Ectodermal cell (in vitro differentiated cells): ENCODE measurements around the gene IP6K3.

Experiments used
- H3K27ac ChIP-seq: 2 replicates; pipeline ENCODE4 v1.7.0; 2013; ENCODE audit warnings: mild to moderate bottlenecking, low read depth, low read length; ENCODE audit not compliant: insufficient read depth, poor library complexity, severe bottlenecking
- H3K27me3 ChIP-seq: 2 replicates; pipeline ENCODE4 v1.7.0; 2013; ENCODE audit warnings: mild to moderate bottlenecking, low read length; ENCODE audit not compliant: insufficient read depth, control insufficient read depth, poor library complexity, severe bottlenecking
- H3K36me3 ChIP-seq: one replicate; pipeline ENCODE4 v1.7.0; 2013; ENCODE audit warnings: low read length; ENCODE audit not compliant: control insufficient read depth, insufficient read depth
- H3K4me1 ChIP-seq: one replicate; pipeline ENCODE4 v1.7.0; 2013; ENCODE audit warnings: low read length; ENCODE audit not compliant: control insufficient read depth, insufficient read depth
- H3K4me3 ChIP-seq: 2 replicates; pipeline ENCODE4 v1.7.0; 2013; ENCODE audit warnings: low read depth, low read length, control low read depth; ENCODE audit not compliant: insufficient read depth
- H3K9me3 ChIP-seq: 2 replicates; pipeline ENCODE4 v1.7.0; 2013; ENCODE audit warnings: mild to moderate bottlenecking, low read length, moderate library complexity; ENCODE audit not compliant: control insufficient read depth
- WGBS, 2 experiments: methylation state at CpG; one replicate each; pipeline ENCODE4 v1.1.7; 2013; ENCODE audit warnings: missing lambda C conversion rate in 2 of 2; 5-methylcytosine and 5-hydroxymethylcytosine counted together

IP6K3 gene

GRCh38 chr6:33742837-33743236 is 3.9 kb downstream of the IP6K3 start:
- peaks cover 39% of the 10 kb centered on the region for H3K4me1 ChIP-seq
- no peaks in the 10 kb centered on the region for H3K27me3 ChIP-seq
- H3K36me3 ChIP-seq = no peaks in the 10 kb centered on the region
- no peak overlapping the region for H3K27ac ChIP-seq
- no peak overlapping the region for H3K4me3 ChIP-seq
- H3K9me3 ChIP-seq = no peaks in the 10 kb centered on the region
- WGBS, 2 experiments = 56 to 60% methylated on average over 7 of the region's 7 CpGs

DNA sequence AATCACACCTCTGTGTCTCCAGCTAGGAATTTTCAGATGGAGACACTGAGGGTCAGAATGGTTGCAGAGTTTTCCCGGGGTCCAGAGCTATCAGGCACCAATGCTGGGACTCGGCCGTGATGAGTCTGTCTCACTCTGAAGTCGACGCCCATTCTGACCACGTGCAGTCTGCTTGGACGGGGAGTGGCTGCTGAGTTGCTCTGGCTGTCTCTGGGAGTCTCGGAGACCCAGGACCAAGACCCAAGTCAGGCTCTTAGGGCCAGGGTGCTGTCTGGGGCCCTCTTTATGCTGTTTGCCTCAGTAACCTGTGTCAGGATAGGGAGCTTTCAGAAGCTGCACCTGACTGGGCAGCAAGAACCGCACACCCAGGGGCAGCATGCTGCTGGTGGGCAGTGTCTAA is 4.6 kb downstream of the IP6K3 start:
- H3K4me1 ChIP-seq = peaks cover 32% of the 10 kb centered on the region
- no peak overlapping the region for H3K4me3 ChIP-seq
- H3K9me3 ChIP-seq = no peaks in the 10 kb centered on the region
- no peaks in the 10 kb centered on the region for H3K27me3 ChIP-seq
- H3K27ac ChIP-seq = no peak overlapping the region
- 87 to 88% methylated on average over 9 of the region's 9 CpGs for WGBS, 2 experiments
- no peaks in the 10 kb centered on the region for H3K36me3 ChIP-seq

DNA sequence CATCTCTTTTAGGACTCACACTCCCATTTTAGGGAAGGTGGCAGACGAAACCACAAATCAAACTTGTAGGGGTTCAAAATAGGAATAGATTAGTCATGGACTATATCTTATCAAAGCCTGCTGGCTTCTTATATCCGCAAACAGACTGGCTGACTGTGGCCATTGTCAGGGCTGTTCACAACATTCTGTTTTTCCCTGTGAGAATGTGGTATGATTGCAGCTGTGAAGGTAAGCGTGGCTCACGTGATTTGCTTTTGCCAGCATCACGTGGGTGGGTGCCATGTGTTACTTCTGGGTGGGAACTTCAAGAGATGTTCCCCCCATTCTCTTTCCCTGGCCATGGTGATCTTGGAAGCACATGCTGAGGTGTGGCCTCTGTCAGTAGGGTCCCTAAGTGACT is 5.9 kb downstream of the IP6K3 start:
- no peaks in the 10 kb centered on the region for H3K9me3 ChIP-seq
- H3K4me3 ChIP-seq = no peak overlapping the region
- H3K4me1 ChIP-seq = peaks cover 20% of the 10 kb centered on the region
- no peaks in the 10 kb centered on the region for H3K36me3 ChIP-seq
- 93 to 95% methylated on average over 5 of the region's 5 CpGs for WGBS, 2 experiments
- no peak overlapping the region for H3K27ac ChIP-seq
- H3K27me3 ChIP-seq = no peaks in the 10 kb centered on the region

GRCh38 chr6:33740204-33740608 is 6.5 kb downstream of the IP6K3 start:
- Histone ChIP-seq H3K36me3 (no peaks in the 10 kb centered on the region), H3K4me3 (no peak overlapping the region), H3K9me3 (no peaks in the 10 kb centered on the region), H3K27me3 (no peaks in the 10 kb centered on the region), H3K27ac (no peak overlapping the region), H3K4me1 (peaks cover 14% of the 10 kb centered on the region)
- WGBS, 2 experiments = 92 to 93% methylated on average over 6 of the region's 6 CpGs

DNA sequence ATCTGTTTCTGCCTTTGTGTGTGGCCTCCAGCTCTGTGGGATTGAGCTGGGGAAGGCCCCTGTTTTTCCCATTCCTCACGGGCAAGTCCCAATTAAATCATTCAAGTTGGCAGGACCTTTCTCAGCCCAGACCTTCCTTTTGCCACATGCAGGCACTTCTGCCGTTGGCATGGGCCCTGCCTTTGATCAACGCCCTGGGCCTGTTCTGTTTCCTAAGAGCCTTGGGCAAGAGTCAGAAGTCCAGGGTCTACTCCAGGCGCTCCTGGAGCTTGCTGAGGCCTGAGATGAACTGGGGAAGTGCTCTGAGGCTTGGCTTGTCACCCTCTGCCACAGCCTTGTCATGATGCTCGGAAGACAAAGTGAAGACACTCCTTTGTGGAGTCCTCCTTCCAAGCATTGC is 7.1 kb downstream of the IP6K3 start:
- H3K4me3 ChIP-seq = no peak overlapping the region
- WGBS, 2 experiments = 91 to 92% methylated on average over 5 of the region's 5 CpGs
- H3K4me1 ChIP-seq = peaks cover 7% of the 10 kb centered on the region
- H3K27ac ChIP-seq = no peak overlapping the region
- no peaks in the 10 kb centered on the region for H3K9me3 ChIP-seq
- no peaks in the 10 kb centered on the region for H3K36me3 ChIP-seq
- no peaks in the 10 kb centered on the region for H3K27me3 ChIP-seq

GRCh38 chr6:33738879-33739278 is 7.8 kb downstream of the IP6K3 start:
- 86% methylated on average over 5 of the region's 5 CpGs for WGBS, 2 experiments
- Histone ChIP-seq H3K4me1 (peaks cover 3% of the 10 kb centered on the region), H3K4me3 (no peak overlapping the region)

DNA sequence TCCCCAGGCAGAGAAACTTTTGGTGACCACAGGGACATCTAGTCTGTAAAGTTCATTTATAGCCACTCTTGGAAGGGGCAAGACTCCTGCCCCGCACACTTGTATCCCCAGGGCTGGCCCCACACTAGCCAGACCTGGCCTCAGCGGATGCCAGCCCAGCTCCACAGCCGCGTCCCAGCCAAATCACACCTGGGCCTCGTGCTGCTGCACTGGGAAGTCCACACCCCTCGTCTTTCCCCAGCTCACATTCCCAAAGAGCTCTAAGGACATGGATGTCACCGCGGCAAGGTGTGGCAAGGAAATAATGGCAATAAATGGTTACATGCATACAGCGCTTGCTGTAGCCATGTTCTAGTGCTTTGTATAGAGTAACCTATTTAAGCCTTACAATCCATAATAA is 8.6 kb downstream of the IP6K3 start:
- 91 to 94% methylated on average over 9 of the region's 9 CpGs for WGBS, 2 experiments

More at GRCh38 chr6:33738879-33739278, 7.8 kb downstream of the IP6K3 start:
- no peaks in the 10 kb centered on the region for H3K27me3 ChIP-seq
- no peak overlapping the region for H3K27ac ChIP-seq
- H3K9me3 ChIP-seq = no peaks in the 10 kb centered on the region
- no peaks in the 10 kb centered on the region for H3K36me3 ChIP-seq

DNA sequence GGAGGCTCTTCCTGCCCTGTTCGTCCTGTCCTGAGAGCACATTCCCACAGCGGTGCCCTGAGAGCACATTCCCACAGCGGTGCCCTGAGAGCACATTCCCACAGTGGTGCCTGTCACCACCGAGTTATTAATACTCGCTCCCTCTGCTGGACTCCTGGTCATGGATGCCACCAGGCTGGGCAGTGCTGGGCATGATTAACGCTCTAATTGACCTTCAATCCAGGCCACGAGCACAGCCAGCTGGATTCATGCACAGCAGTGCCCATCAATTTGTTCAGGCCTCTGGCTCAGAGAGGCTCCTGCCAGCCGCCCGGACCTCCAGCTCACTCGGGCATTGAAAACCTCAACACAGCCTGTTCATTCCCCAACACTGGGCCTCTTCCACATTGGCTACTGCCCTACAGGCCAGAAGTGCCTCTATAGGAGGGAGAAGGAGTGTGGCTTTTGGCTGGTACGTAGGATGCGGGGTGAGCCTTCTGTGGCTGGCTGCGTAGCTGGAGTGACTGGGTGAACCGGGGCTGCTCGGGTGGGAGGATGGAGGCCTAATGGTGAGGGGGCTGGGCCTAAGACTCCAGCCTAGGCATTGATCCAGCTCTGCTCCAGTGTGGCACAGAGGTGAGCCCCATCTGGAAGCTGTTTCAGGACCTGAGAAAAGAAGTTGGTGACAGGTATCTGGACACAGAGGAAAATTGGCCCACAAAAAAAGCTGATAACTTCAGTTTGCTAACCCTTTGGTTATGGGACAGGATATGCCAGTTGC is 9.3 kb downstream of the IP6K3 start:
- Histone ChIP-seq H3K36me3 (no peaks in the 10 kb centered on the region), H3K4me1 (no peaks in the 10 kb centered on the region), H3K27me3 (no peaks in the 10 kb centered on the region), H3K27ac (no peak overlapping the region), H3K9me3 (no peaks in the 10 kb centered on the region), H3K4me3 (no peak overlapping the region)
- WGBS, 2 experiments = 93 to 95% methylated on average over 15 of the region's 15 CpGs

More for the DNA sequence above, 8.6 kb downstream of the IP6K3 start:
- Histone ChIP-seq H3K27me3 (no peaks in the 10 kb centered on the region), H3K4me3 (no peak overlapping the region), H3K4me1 (peaks cover 3% of the 10 kb centered on the region), H3K9me3 (no peaks in the 10 kb centered on the region), H3K27ac (no peak overlapping the region), H3K36me3 (no peaks in the 10 kb centered on the region)

DNA sequence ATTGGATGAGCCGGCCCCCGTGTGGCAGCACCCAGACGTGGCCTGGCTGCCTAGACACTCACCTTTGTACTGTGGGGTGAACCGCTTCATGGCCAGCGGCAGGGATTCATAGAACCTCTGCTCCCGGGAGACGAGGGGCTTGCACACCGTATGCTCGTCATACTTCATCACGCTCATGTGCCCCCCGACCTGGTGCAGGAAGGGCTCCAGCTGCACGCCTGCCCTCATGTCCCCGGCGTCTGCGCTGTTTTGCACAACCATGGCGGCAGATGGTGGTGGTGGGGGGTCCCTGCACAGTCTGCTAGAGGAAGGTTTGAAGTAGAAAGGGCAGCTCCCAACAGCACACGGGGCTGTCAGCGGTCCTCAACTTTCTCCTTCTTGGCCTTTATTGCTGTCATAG is 11.5 kb downstream of the IP6K3 start:
- H3K4me1 ChIP-seq = no peaks in the 10 kb centered on the region
- no peak overlapping the region for H3K4me3 ChIP-seq
- no peak overlapping the region for H3K27ac ChIP-seq
- no peaks in the 10 kb centered on the region for H3K9me3 ChIP-seq
- 83 to 84% methylated on average over 18 of the region's 18 CpGs for WGBS, 2 experiments
- no peaks in the 10 kb centered on the region for H3K27me3 ChIP-seq
- no peaks in the 10 kb centered on the region for H3K36me3 ChIP-seq

- WGBS, 2 experiments = 94 to 96% methylated on average over 8 of the region's 8 CpGs
- no peak overlapping the region for H3K4me3 ChIP-seq
- no peaks in the 10 kb centered on the region for H3K4me1 ChIP-seq
- H3K36me3 ChIP-seq = no peaks in the 10 kb centered on the region
- no peak overlapping the region for H3K27ac ChIP-seq
- no peaks in the 10 kb centered on the region for H3K27me3 ChIP-seq
- no peaks in the 10 kb centered on the region for H3K9me3 ChIP-seq
Observed at GRCh38 chr6:33733709-33734007, 13.0 kb downstream of the IP6K3 start.
